Activated CD8-positive, alpha-beta memory T cell treated with anti-CD3 and anti-CD28 coated beads for 4 hours (primary cell): Measurements from ENCODE around the gene SH3RF2.

Experiments
- DNase-seq, 2 donors: peaks; one replicate each; pipeline ENCODE4 v3.0.0-alpha.2; 2020; ENCODE audit warnings: low read depth in 2 of 2

The SH3RF2 gene

GRCh38 chr5:146047396-146047795 lies 111.0 kb downstream of the SH3RF2 start:
- no peak for DNase-seq

- no peak for DNase-seq
These were observed 112.8 kb downstream of the SH3RF2 start for GRCh38 chr5:146048994-146049703.

DNA sequence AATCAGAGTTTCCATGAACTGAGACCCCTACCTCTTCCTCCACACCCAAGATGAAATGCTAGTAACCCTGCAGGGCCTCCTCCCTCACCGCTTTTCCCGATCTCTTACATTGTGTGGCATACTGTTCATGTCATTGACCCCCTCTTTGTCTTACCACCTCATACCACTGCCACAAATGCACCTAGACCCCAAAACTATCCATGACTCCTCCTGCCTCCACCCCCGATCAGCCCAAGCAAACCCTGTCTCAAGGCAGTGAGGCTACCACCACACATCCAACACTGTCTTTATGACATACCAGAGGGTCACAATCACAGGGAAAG lies 113.3 kb downstream of the SH3RF2 start:
- DNase-seq: no peak

DNA sequence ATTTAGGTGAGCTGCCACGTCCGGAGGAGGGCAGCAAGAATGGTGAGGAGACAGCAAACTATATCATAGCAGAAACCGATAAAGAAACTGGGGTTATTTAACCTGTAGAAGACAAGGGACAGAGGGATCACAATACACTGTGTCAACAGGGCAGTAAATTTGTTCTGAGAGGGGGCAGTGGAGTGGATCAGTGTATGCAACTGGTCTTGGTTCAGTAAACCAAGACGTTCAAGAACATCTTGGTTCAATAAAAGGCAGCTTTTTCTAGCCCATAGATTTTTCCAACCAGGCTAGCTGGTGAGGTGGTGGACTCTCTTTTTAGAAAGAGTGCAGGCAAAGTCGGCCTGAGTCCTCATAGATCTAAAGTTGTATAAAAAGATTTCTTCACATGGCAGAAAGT lies 113.7 kb downstream of the SH3RF2 start:
- DNase-seq: no peak

DNA sequence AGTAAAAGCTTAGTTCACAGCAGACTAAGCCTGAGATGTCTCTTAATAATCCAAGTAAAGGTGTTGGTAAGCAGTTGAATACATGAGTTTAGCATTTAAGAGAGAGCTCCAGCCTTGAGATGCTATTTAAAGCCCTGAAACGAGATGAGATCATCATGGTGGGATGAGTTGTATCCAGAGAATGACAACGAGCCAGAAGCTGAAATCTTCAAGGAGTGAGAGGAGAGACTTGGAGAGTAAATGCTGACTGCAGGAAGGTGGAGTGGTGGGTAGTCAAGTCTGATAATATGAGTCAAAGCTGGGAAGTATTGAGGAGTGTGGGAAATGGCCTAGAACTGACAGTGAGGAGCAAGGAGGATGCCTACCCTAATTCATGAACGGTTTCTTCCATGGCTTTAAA lies 115.3 kb downstream of the SH3RF2 start:
- DNase-seq: no peak

DNA sequence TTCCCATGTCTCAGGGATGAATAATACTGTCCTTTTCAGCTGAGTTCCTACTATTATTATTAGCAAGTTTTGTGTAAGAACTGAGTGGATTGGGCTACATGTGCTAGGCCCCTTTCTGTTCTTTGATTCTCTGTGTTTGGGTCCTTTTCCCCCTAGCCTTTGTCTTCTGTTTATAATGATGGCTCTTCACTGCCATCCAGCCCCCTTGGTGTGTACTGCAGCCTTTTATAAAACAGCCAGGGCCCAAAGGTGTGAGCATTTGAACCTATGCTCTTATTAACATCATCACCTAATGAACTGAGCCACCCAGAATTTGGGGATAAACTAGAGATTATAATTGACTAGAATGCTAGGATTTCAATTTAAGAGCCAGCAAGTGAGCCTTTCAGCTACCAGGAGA lies 116.4 kb downstream of the SH3RF2 start:
- no peak for DNase-seq

- no peak for DNase-seq
These were observed 119.1 kb downstream of the SH3RF2 start for GRCh38 chr5:146055432-146055831.

DNA sequence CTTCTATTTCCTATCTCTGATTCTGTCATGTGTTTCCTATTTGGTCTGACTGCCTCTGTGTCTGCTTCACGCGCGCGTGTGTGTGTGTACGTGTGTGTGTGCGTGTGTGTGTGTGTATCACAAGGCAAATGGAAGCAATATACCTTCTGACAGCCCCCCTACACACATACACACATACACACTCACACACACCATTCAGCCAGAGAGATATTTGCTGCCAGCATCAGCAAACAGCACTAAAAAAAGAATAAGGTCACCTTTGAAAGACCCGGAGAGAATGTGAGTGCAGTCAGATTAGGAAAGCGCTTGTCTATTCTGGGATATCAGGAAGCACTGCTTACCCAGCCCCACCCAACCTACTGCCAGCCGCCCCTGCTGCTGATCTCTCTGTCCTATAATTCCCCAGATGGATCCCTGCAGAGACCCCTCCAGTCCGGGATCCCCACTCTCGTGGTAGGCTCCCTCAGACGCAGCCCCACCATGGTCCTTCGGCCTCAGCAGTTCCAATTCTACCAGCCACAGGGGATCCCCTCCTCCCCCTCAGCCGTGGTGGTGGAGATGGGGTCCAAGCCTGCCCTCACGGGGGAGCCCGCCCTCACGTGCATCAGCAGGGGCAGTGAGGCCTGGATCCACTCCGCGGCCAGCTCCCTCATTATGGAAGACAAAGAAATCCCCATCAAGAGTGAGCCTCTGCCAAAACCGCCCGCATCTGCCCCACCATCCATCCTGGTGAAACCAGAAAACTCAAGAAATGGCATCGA lies 123.3 kb downstream of the SH3RF2 start:
- no peak for DNase-seq

DNA sequence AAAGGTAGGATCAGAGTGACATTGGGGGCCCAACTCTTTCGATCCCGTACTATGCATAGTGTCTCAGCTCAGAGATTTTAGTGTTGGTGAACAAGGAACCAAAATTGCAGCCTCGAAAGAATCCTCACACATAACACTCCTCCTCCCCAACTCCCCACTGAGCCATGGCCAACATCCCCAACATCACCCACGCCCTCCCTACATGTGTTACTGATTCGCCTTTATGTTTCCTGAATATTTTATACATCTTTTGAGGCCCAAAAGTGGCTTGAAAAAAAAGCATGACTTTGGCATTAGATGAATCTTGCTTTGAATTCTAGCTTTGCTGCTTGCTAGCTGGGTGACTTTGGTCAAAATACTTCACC lies 123.8 kb downstream of the SH3RF2 start:
- no peak for DNase-seq

GRCh38 chr5:146066968-146067367 lies 130.6 kb downstream of the SH3RF2 start:
- DNase-seq: no peak

- DNase-seq: no peak
These were observed 131.8 kb downstream of the SH3RF2 start for GRCh38 chr5:146068206-146068605.

GRCh38 chr5:146068977-146069779 lies 132.8 kb downstream of the SH3RF2 start:
- DNase-seq: no peak

GRCh38 chr5:146069780-146070099 lies 133.4 kb downstream of the SH3RF2 start:
- DNase-seq: no peak

- no peak for DNase-seq
These were observed 134.4 kb downstream of the SH3RF2 start for GRCh38 chr5:146070746-146071145.

GRCh38 chr5:146071171-146071570 lies 134.8 kb downstream of the SH3RF2 start:
- no peak for DNase-seq

DNA sequence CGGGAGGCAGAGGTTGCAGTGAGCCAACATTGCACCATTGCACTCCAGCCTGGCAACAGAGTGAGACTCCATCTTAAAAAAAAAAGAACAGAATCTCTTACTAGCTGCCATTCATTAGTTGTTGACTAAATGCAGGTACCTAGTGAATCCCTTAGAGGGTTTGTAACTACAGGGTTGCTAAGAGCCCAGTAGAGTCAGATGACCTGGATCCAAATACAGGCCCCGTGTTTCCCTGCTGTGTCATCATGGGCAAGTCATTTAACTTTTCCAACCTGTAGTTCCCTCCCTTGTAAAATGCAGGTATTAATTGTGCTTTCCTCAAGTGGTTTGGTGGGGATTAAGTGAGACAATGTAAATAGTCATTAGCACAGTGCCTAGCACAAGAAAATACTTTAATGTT lies 136.2 kb downstream of the SH3RF2 start:
- no peak for DNase-seq

DNA sequence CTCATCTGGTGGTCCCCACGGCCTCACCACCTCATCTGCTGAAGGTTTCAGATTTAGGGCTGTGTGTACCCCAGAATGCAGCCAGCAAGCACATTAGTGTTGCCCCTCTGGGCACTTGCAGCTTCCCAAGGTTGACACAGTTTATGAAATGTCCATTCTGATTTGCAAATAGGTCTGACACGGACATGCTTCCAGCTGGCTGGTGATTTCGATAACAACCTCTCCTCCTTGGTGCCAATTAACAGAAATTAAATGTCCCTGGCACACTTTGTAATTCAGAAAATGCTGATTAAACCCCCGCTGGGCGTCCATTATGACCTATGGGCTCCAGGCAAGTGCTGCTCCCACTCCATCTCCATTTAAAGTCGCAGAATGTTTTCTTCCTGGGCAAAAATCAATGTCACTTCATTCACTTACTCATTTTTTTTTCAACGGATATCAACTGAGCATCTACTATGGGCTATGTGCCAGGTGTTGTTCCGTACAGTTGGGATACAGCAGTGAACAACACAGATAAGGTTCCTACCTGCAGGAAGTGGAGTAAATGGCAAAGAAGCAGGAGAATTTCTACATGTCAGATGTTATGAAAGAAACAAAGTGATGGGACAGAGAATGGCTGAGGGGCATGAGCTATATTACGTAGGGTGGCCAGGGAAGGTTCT lies 137.0 kb downstream of the SH3RF2 start:
- DNase-seq: no peak

GRCh38 chr5:146076028-146076427 lies 139.7 kb downstream of the SH3RF2 start:
- DNase-seq: no peak

- DNase-seq: no peak
These were observed 140.1 kb downstream of the SH3RF2 start for GRCh38 chr5:146076455-146076854.

DNA sequence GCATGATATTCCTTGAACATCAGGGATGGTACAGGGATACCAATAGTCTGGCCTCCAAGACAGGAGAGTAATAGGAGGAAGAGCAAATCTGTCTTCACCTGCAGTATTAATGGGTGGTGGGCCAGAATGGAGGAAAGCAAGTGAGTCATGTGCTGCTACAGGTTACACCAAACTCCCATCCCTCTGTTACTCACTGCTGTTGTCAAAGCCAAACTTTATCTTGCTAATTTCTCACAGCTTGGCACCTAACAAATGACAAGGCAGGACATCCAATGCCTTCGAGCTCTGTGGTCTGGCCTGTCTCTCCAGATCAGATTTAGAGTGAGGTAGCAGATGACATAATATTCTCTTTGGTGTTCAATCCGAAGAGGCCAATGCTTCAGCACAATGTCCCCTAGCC lies 142.2 kb downstream of the SH3RF2 start:
- no peak for DNase-seq

DNA sequence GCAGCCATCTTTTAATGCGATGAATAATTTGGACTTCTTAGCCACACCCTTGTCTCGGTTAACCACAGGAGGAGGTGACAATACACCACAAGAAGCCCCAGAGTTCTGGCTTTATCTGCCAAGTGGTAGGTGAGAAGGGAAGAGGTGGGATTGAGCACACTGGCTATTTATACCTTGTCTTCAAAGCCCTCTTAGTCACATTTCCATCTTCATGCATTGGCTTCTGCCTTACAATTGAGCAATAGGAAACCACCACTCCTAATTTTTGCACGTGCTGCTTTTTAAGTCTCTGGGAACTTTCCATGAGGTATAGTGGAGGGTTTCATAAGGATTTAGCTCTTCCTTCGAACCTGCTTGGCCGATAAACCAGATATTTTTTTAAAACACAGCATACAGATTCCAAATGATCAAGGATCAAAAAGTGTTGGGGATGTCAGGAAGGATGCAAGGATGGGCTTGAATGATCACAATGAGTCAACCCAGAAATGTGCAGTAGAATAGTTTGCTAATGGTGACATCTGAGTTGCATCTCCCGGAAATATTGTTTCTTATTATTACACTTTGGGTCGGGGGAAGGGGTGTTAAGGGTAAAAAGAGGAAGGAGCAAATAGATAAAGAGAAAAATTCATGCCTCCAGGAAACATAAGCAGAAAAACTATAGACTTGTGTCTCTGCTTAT lies 143.5 kb downstream of the SH3RF2 start:
- no peak for DNase-seq

DNA sequence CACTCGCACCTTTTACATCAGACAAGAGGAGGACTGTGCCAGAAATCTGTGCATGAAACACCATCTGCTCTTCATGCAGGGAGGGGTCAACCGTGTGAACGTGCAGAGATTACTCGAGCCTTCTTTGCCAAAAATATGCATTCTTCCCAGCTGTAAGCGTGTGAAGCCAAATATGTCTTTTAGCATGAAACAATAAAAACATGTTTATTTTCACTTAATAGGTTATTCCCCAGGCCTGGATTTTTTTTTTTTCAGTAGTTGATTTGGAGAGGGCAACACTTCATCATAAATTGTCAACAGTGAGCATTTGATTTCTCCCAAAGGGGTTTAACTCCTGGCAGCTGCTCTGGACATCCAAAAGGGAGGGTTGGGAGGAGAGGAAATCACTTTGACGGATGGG lies 145.2 kb downstream of the SH3RF2 start:
- DNase-seq: no peak
